ENCODE measurements around the gene AMN. TPM values are rescaled to one million over a fixed set of nuclear protein-coding genes. Genes with fewer than 3 reads are reported as not detected.
"Not testable (repeated sequence)": the region's sequence is repeated elsewhere in the genome, so short reads cannot be mapped to it uniquely, and the experiment has no call there.

AMN gene
- polyA plus RNA-seq (2013) = 2.1 TPM

DNA sequence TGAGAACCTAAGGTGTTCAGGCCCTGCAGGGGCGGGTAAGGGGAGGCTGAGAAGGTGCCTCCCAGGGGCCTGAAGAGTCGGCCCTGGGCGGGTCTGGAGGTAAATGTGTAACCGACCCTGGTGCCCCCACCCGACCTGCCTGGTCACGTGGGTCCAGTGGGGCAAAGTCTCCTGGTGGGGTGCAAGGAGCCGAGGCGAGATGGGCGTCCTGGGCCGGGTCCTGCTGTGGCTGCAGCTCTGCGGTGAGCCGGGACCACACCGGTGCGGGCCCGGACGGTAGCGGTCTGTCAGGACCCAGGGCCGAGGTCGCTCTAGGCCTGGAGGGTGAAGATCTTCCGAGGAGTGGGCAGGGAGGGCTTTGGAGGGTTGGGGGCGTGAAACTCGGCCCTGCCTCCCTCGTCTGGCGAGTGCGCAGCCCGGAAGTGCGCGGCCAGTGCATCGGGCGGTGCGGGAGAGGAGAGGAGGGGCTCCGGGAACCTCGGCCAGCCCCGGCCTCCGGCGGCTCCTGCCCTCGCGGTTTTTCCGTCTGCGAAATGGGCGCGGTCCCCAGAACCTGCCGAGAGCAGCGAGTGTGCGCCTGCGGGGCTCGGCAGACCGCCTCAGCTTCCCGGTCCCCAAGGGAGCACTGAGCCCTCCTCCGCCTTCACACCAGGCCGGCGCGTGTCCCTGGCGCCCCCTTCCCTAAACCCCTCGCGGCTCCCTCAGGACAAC, at the start of gene AMN:
AMN (plus strand) TSS at position 174 of the 711 bp plus-strand sequence; CDS start at position 200, 26 bp downstream.
- CTCF ChIA-PET = no interaction called here
- POLR2A ChIA-PET = interaction anchor here (0.6 kb wide), 1 partner anchor 482 kb away, joined by 6 read pairs; no protein-coding TSS in a partner anchor

DNA sequence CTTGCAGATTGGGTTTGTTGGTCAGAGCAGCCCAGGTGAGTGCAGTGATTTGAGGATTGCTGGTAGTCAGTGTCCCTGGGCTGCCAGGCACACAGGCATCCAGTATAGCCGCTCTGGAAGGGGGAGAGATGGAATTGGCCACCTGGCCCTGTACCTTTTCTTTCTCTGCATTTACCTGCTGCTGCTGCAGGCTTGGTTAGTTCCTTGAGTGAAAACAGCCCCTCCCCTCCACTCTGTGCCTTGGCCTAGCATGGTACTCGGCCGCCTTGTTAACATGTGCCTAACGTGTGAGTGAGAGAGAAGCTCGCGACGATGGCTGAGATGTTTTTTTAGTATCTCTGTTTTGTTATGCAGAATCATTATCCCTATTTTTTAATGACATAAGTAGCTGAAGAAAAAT, 49.3 kb upstream of the AMN start:
- Histone ChIP-seq H3K27me3 (replicated peaks in 2 of 5; ENCODE audit: control insufficient read depth in 4 of 5, insufficient read depth in 5 of 5, low read length in 4 of 5) (no peaks in the 10 kb centered on the region), H3K4me3 (ENCODE audit: control insufficient read depth in 1 of 7, extremely low read depth in 1 of 7, insufficient read depth in 4 of 7, low read depth in 2 of 7, low read length in 6 of 7) (no peak overlapping the region), H3K36me3 (ENCODE audit: control insufficient read depth in 4 of 4, insufficient read depth in 4 of 4, low read length in 3 of 4) (peaks cover 8 to 56% (median 39%) of the 10 kb centered on the region in 4 experiments), H3K9me3 (ENCODE audit: control extremely low read depth in 1 of 5, control insufficient read depth in 4 of 5, insufficient read depth in 2 of 5, low read depth in 1 of 5, low read length in 4 of 5) (no peaks in the 10 kb centered on the region), H3K27ac (ENCODE audit: insufficient read depth in 1 of 2, low read depth in 1 of 2, low read length in 2 of 2, poor library complexity in 1 of 2, severe bottlenecking in 2 of 2) (no peak overlapping the region), H3K4me1 (ENCODE audit: control extremely low read depth in 1 of 4, control insufficient read depth in 4 of 4, insufficient read depth in 4 of 4, low read length in 3 of 4) (no peaks in the 10 kb centered on the region)
- no CpG with 5 or more reads among the region's 7 CpGs for WGBS (ENCODE audit: insufficient coverage)
- DNase-seq = no peak
- ChIA-PET POLR2A (interaction anchor here (0.6 to 1.1 kb wide), 2 partner anchors 59 to 616 kb away, joined by 3 to 4 read pairs; no protein-coding TSS in a partner anchor), CTCF (interaction anchor here (0.9 kb wide), 1 partner anchor 10 kb away, joined by 3 read pairs; no protein-coding TSS in a partner anchor)

More for the DNA sequence above, at the start of gene AMN:
- 8% methylated on average over 40 of the region's 56 CpGs for WGBS (ENCODE audit: insufficient coverage)
- Histone ChIP-seq H3K4me3 (ENCODE audit: control insufficient read depth in 1 of 7, extremely low read depth in 1 of 7, insufficient read depth in 4 of 7, low read depth in 2 of 7, low read length in 6 of 7) (peak within 1 kb of the TSS in 2 of 7 experiments; percentile 32 to 38), H3K4me1 (ENCODE audit: control extremely low read depth in 1 of 4, control insufficient read depth in 4 of 4, insufficient read depth in 4 of 4, low read length in 3 of 4) (peaks cover 0 to 16% (median 12%) of the 10 kb centered on the region in 4 experiments), H3K36me3 (ENCODE audit: control insufficient read depth in 4 of 4, insufficient read depth in 4 of 4, low read length in 3 of 4) (no peaks in the 10 kb centered on the region), H3K27ac (ENCODE audit: insufficient read depth in 1 of 2, low read depth in 1 of 2, low read length in 2 of 2, poor library complexity in 1 of 2, severe bottlenecking in 2 of 2) (no peak within 1 kb of the TSS), H3K9me3 (ENCODE audit: control extremely low read depth in 1 of 5, control insufficient read depth in 4 of 5, insufficient read depth in 2 of 5, low read depth in 1 of 5, low read length in 4 of 5) (peaks cover 0 to 11% (median 4%) of the 10 kb centered on the region in 5 experiments), H3K27me3 (replicated peaks in 2 of 5; ENCODE audit: control insufficient read depth in 4 of 5, insufficient read depth in 5 of 5, low read length in 4 of 5) (peaks cover 6 to 69% (median 40%) of the 10 kb centered on the region in 5 experiments)
- DNase-seq = no peak

DNA sequence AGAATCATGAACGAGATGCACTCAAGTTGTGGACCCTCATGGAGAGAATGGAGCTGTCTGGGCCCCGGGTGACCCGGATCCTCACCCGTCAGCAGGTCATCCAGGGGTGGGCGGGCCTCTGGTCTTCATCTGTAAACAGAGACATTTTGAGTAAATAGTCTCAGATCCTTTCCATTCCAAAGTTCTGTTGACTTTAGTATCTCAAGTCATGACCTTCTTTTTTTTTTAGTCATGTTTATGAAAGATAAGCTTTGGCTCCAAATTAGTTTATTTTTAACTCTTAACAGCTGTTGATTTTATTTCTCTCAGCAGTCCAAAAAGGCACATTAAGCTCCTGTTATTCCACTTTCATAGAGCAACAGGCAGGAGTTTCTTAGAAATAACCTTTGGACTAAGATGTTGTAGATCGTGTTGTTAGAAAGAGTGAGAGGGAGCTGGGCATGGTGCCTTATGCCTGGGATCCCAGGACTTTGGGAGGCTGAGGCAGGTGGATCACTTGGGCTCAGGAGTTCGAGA, 48.9 kb upstream of the AMN start:
- no peaks in the 10 kb centered on the region for H3K9me3 ChIP-seq (ENCODE audit: control extremely low read depth in 1 of 5, control insufficient read depth in 4 of 5, insufficient read depth in 2 of 5, low read depth in 1 of 5, low read length in 4 of 5)
- H3K27me3 ChIP-seq (replicated peaks in 2 of 5; ENCODE audit: control insufficient read depth in 4 of 5, insufficient read depth in 5 of 5, low read length in 4 of 5) = no peaks in the 10 kb centered on the region
- no peak overlapping the region for H3K27ac ChIP-seq (ENCODE audit: insufficient read depth in 1 of 2, low read depth in 1 of 2, low read length in 2 of 2, poor library complexity in 1 of 2, severe bottlenecking in 2 of 2)
- CTCF ChIA-PET = interaction anchor here (0.9 kb wide), 1 partner anchor 11 kb away, joined by 3 read pairs; no protein-coding TSS in a partner anchor
- no peaks in the 10 kb centered on the region for H3K4me1 ChIP-seq (ENCODE audit: control extremely low read depth in 1 of 4, control insufficient read depth in 4 of 4, insufficient read depth in 4 of 4, low read length in 3 of 4)
- H3K36me3 ChIP-seq (ENCODE audit: control insufficient read depth in 4 of 4, insufficient read depth in 4 of 4, low read length in 3 of 4) = peaks cover 8 to 59% (median 42%) of the 10 kb centered on the region in 4 experiments
- POLR2A ChIA-PET = interaction anchor here (0.6 to 1.1 kb wide), 2 partner anchors 59 to 615 kb away, joined by 3 to 4 read pairs; no protein-coding TSS in a partner anchor
- 100% methylated on average over 4 of the region's 7 CpGs for WGBS (ENCODE audit: insufficient coverage)
- DNase-seq = no peak
- H3K4me3 ChIP-seq (ENCODE audit: control insufficient read depth in 1 of 7, extremely low read depth in 1 of 7, insufficient read depth in 4 of 7, low read depth in 2 of 7, low read length in 6 of 7) = no peak overlapping the region

DNA sequence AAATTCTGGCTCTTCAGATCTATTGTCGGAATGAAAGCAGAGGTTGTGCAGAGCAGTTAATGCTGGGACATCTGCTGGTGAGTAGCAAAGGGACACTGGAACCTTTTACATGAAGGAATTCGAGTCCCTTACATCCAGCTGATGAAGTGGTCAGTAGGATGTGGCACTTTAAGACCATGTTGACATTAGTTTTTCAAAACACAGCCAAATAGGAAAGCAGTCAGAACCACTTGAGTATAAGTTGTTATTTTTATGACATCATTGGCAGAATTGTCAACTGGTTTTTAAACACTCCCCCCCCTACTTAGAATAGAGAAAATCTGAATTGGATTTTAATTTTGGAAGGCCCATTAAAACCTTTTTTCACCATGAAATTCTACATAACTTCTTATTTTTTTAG, 46.8 kb upstream of the AMN start:
- H3K4me3 ChIP-seq (ENCODE audit: control insufficient read depth in 1 of 7, extremely low read depth in 1 of 7, insufficient read depth in 4 of 7, low read depth in 2 of 7, low read length in 6 of 7) = no peak overlapping the region
- no peaks in the 10 kb centered on the region for H3K4me1 ChIP-seq (ENCODE audit: control extremely low read depth in 1 of 4, control insufficient read depth in 4 of 4, insufficient read depth in 4 of 4, low read length in 3 of 4)
- ChIA-PET CTCF (no interaction called here), POLR2A (no interaction called here)
- WGBS (ENCODE audit: insufficient coverage) = 100% methylated on average over 2 of the region's 2 CpGs
- H3K9me3 ChIP-seq (ENCODE audit: control extremely low read depth in 1 of 5, control insufficient read depth in 4 of 5, insufficient read depth in 2 of 5, low read depth in 1 of 5, low read length in 4 of 5) = no peaks in the 10 kb centered on the region
- no peak overlapping the region for H3K27ac ChIP-seq (ENCODE audit: insufficient read depth in 1 of 2, low read depth in 1 of 2, low read length in 2 of 2, poor library complexity in 1 of 2, severe bottlenecking in 2 of 2)
- no peaks in the 10 kb centered on the region for H3K27me3 ChIP-seq (replicated peaks in 2 of 5; ENCODE audit: control insufficient read depth in 4 of 5, insufficient read depth in 5 of 5, low read length in 4 of 5)
- H3K36me3 ChIP-seq (ENCODE audit: control insufficient read depth in 4 of 4, insufficient read depth in 4 of 4, low read length in 3 of 4) = peaks cover 8 to 53% (median 40%) of the 10 kb centered on the region in 4 experiments
- DNase-seq = no peak

DNA sequence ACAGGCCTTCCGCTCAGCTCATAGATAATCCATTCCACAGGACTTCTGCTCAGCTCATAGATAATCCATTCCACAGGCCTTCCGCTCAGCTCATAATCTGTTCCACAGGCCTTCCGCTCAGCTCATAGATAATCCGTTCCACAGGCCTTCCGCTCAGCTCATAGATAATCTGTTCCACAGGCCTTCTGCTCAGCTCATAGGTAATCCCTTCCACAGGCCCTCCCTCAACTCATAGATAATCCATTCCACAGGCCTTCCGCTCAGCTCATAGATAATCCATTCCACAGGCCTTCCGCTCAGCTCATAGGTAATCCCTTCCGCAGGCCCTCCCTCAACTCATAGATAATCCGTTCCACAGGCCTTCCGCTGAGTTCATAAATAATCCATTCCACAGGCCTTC, 45.0 kb upstream of the AMN start:
- H3K27me3 ChIP-seq (replicated peaks in 2 of 5; ENCODE audit: control insufficient read depth in 4 of 5, insufficient read depth in 5 of 5, low read length in 4 of 5); H3K4me1 ChIP-seq (ENCODE audit: control extremely low read depth in 1 of 4, control insufficient read depth in 4 of 4, insufficient read depth in 4 of 4, low read length in 3 of 4); H3K4me3 ChIP-seq (ENCODE audit: control insufficient read depth in 1 of 7, extremely low read depth in 1 of 7, insufficient read depth in 4 of 7, low read depth in 2 of 7, low read length in 6 of 7); DNase-seq; POLR2A ChIA-PET; H3K27ac ChIP-seq (ENCODE audit: insufficient read depth in 1 of 2, low read depth in 1 of 2, low read length in 2 of 2, poor library complexity in 1 of 2, severe bottlenecking in 2 of 2); H3K9me3 ChIP-seq (ENCODE audit: control extremely low read depth in 1 of 5, control insufficient read depth in 4 of 5, insufficient read depth in 2 of 5, low read depth in 1 of 5, low read length in 4 of 5): not testable (repeated sequence)
- H3K36me3 ChIP-seq (ENCODE audit: control insufficient read depth in 4 of 4, insufficient read depth in 4 of 4, low read length in 3 of 4) = peaks cover 5 to 36% (median 29%) of the 10 kb centered on the region in 4 experiments
- 99% methylated on average over 8 of the region's 10 CpGs for WGBS (ENCODE audit: insufficient coverage)
- CTCF ChIA-PET = interaction anchor here (1.5 kb wide), 1 partner anchor 31 kb away, joined by 3 read pairs; no protein-coding TSS in a partner anchor

DNA sequence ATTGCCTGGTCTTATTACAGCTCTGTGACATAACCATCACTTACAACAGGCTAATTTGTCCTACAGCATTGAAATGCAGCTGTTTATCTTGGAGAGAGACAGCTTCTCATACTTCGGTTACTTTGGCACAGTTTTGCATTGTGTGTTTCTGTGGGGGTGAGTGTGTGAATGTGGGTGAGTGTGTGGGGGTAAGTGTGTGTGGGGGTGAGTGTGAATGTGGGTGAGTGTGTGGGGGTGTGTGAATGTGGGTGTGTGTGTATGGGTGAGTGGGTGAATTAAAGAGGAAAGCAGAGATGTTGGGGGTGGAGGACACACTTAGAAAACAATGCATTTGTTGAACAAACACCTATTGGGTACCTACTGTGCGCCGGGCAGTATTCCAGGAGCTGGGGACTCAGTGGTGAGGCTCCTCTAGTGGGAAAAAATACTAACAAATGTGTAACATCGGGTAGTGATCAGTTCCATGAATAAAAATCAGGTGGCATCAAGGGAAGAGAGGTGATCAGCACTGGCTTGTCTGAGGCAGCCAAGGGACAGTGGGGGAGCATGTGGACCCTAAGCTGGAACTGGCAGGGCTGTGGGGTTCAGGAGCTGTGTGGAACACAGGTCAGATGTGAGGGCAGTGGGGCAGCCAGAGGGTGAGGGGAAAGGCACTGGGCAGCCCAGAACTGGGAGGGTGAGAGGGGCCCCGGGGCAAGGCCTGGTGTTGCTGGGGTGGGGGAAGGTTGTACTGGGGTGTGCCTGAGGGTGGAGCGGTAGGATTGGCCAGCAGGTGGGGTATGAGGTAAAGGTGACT, 44.1 kb upstream of the AMN start:
- ChIA-PET POLR2A (no interaction called here), CTCF (interaction anchor here (1.5 kb wide), 1 partner anchor 31 kb away, joined by 3 read pairs; no protein-coding TSS in a partner anchor)
- H3K4me1 ChIP-seq (ENCODE audit: control extremely low read depth in 1 of 4, control insufficient read depth in 4 of 4, insufficient read depth in 4 of 4, low read length in 3 of 4) = no peaks in the 10 kb centered on the region
- WGBS (ENCODE audit: insufficient coverage) = 95% methylated on average over 5 of the region's 6 CpGs
- no peak for DNase-seq
- H3K36me3 ChIP-seq (ENCODE audit: control insufficient read depth in 4 of 4, insufficient read depth in 4 of 4, low read length in 3 of 4) = peaks cover 5 to 35% (median 29%) of the 10 kb centered on the region in 4 experiments
- H3K27me3 ChIP-seq (replicated peaks in 2 of 5; ENCODE audit: control insufficient read depth in 4 of 5, insufficient read depth in 5 of 5, low read length in 4 of 5) = no peaks in the 10 kb centered on the region
- H3K9me3 ChIP-seq (ENCODE audit: control extremely low read depth in 1 of 5, control insufficient read depth in 4 of 5, insufficient read depth in 2 of 5, low read depth in 1 of 5, low read length in 4 of 5) = no peaks in the 10 kb centered on the region
- H3K4me3 ChIP-seq (ENCODE audit: control insufficient read depth in 1 of 7, extremely low read depth in 1 of 7, insufficient read depth in 4 of 7, low read depth in 2 of 7, low read length in 6 of 7) = no peak overlapping the region
- no peak overlapping the region for H3K27ac ChIP-seq (ENCODE audit: insufficient read depth in 1 of 2, low read depth in 1 of 2, low read length in 2 of 2, poor library complexity in 1 of 2, severe bottlenecking in 2 of 2)

Data from common myeloid progenitor, CD34-positive (primary cell).